Endodermal cell (in vitro differentiated cells): ENCODE measurements around the gene ASPSCR1. TPM values are rescaled to one million over a fixed set of nuclear protein-coding genes. Genes with fewer than 3 reads are reported as not detected.

Experiments used
- DNase-seq: peaks from one replicate; pipeline ENCODE4 v3.0.0-alpha.2; 2017
- H3K27ac ChIP-seq: 2 replicates; pipeline ENCODE4 v1.5.1; 2013; ENCODE audit warnings: mild to moderate bottlenecking, low read depth, low read length, moderate library complexity
- H3K27me3 ChIP-seq: 2 replicates; pipeline ENCODE4 v1.6.1; 2013; ENCODE audit warnings: mild to moderate bottlenecking, low read length, moderate library complexity; ENCODE audit not compliant: insufficient read depth, control insufficient read depth, poor library complexity, severe bottlenecking
- H3K36me3 ChIP-seq: 2 replicates; pipeline ENCODE4 v1.7.0; 2013; ENCODE audit warnings: mild to moderate bottlenecking, low read length, moderate library complexity; ENCODE audit not compliant: control insufficient read depth, insufficient read depth
- H3K4me1 ChIP-seq: one replicate; pipeline ENCODE4 v1.7.0; 2013; ENCODE audit warnings: low read length; ENCODE audit not compliant: control insufficient read depth, insufficient read depth
- H3K4me3 ChIP-seq: 2 replicates; pipeline ENCODE4 v1.5.1; 2013; ENCODE audit warnings: mild to moderate bottlenecking, low read length, moderate library complexity
- H3K9ac ChIP-seq: 2 replicates; pipeline ENCODE4 v1.6.1; 2013; ENCODE audit warnings: mild to moderate bottlenecking, low read length, moderate library complexity; ENCODE audit not compliant: poor library complexity, severe bottlenecking; ENCODE audit errors: extremely low read depth
- H3K9me3 ChIP-seq: 2 replicates; pipeline ENCODE4 v1.6.1; 2013; ENCODE audit warnings: mild to moderate bottlenecking, low read length, moderate library complexity; ENCODE audit not compliant: control insufficient read depth
- H3K27ac Mint-ChIP-seq: 2 replicates; pipeline ENCODE4 v1.8.0; 2020; ENCODE audit warnings: mixed read lengths
- H3K27me3 Mint-ChIP-seq: 2 replicates; pipeline ENCODE4 v1.8.0; 2021; ENCODE audit warnings: mild to moderate bottlenecking, mixed read lengths; ENCODE audit not compliant: insufficient read depth
- H3K36me3 Mint-ChIP-seq: 2 replicates; pipeline ENCODE4 v1.8.0; 2020; ENCODE audit warnings: low read depth, mixed read lengths
- H3K4me1 Mint-ChIP-seq: 2 replicates; pipeline ENCODE4 v1.8.0; 2020; ENCODE audit warnings: mixed read lengths
- H3K4me3 Mint-ChIP-seq: 2 replicates; pipeline ENCODE4 v1.8.0; 2020; ENCODE audit warnings: mild to moderate bottlenecking, moderate library complexity, mixed read lengths
- H3K9me3 Mint-ChIP-seq: 2 replicates; pipeline ENCODE4 v1.8.0; 2020; ENCODE audit warnings: mild to moderate bottlenecking, mixed read lengths
- WGBS, 2 experiments: methylation state at CpG; one replicate each; pipeline versions ENCODE4 v1.1.5 to v1.1.7; 2013; ENCODE audit warnings: missing lambda C conversion rate in 2 of 2, mixed read lengths in 1 of 2; ENCODE audit not compliant: insufficient coverage in 1 of 2, insufficient read length in 1 of 2; 5-methylcytosine and 5-hydroxymethylcytosine counted together
- total RNA-seq, 2 donors: library from RNA; stranded (reverse); fragmentation: NEBNext Ultra II Directional in 1 of 2; extraction: Animal tissue kit (Norgen Biotek cat#: 25700) in 1 of 2; gene quantifications; 2 replicates in 1 of 2; 3 replicates in 1 of 2; pipeline ENCODE4 v1.2.1, GENCODE V29; 2021
- TF ChIP-seq, protein P1 (sequence below): fragments of 200-600 bp; sonication (generic); conservative IDR thresholded peaks from 2 replicates; pipeline ENCODE4 v1.5.0; 2021; ENCODE audit warnings: antibody characterized with exemption, mild to moderate bottlenecking

ASPSCR1 gene
- total RNA-seq, 2 donors from 2014 or later: 50.8 to 65.4 TPM

DNA sequence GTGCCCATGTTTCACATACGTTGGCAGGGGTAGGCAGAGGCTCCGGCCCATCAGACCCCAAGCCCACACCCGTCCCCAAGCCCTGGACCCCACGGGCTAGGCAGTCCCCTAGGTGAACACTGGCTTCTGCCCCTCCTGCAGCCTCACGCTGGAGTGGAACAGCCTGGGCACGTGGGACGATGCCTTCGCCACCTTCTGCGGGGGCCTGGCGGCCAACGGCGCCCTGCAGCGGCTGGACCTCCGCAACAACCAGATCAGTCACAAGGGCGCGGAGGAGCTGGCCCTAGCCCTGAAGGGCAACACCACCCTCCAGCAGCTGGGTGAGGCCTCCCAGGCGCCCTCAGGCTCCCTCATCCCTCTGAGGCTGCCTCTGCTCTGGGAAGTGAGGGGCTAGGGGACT, 47.4 kb downstream of the ASPSCR1 start:
- Histone ChIP-seq H3K27ac (no peak overlapping the region), H3K4me3 (no peak overlapping the region), H3K9me3 (no peaks in the 10 kb centered on the region), H3K36me3 (no peaks in the 10 kb centered on the region), H3K9ac (no peak overlapping the region), H3K4me1 (peaks cover 4% of the 10 kb centered on the region), H3K27me3 (no peaks in the 10 kb centered on the region)
- Mint-ChIP-seq H3K27ac (no peak overlapping the region), H3K4me3 (peak overlapping the region; percentile 76), H3K4me1 (peaks cover 10% of the 10 kb centered on the region), H3K27me3 (no peaks in the 10 kb centered on the region), H3K9me3 (no peaks in the 10 kb centered on the region), H3K36me3 (peaks cover 12% of the 10 kb centered on the region)
- TF ChIP-seq, protein P1, sequence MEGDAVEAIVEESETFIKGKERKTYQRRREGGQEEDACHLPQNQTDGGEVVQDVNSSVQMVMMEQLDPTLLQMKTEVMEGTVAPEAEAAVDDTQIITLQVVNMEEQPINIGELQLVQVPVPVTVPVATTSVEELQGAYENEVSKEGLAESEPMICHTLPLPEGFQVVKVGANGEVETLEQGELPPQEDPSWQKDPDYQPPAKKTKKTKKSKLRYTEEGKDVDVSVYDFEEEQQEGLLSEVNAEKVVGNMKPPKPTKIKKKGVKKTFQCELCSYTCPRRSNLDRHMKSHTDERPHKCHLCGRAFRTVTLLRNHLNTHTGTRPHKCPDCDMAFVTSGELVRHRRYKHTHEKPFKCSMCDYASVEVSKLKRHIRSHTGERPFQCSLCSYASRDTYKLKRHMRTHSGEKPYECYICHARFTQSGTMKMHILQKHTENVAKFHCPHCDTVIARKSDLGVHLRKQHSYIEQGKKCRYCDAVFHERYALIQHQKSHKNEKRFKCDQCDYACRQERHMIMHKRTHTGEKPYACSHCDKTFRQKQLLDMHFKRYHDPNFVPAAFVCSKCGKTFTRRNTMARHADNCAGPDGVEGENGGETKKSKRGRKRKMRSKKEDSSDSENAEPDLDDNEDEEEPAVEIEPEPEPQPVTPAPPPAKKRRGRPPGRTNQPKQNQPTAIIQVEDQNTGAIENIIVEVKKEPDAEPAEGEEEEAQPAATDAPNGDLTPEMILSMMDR: no peak
- WGBS, 2 experiments: 95 to 98% methylated on average over 15 to 17 of the region's 17 CpGs
- no peak for DNase-seq

DNA sequence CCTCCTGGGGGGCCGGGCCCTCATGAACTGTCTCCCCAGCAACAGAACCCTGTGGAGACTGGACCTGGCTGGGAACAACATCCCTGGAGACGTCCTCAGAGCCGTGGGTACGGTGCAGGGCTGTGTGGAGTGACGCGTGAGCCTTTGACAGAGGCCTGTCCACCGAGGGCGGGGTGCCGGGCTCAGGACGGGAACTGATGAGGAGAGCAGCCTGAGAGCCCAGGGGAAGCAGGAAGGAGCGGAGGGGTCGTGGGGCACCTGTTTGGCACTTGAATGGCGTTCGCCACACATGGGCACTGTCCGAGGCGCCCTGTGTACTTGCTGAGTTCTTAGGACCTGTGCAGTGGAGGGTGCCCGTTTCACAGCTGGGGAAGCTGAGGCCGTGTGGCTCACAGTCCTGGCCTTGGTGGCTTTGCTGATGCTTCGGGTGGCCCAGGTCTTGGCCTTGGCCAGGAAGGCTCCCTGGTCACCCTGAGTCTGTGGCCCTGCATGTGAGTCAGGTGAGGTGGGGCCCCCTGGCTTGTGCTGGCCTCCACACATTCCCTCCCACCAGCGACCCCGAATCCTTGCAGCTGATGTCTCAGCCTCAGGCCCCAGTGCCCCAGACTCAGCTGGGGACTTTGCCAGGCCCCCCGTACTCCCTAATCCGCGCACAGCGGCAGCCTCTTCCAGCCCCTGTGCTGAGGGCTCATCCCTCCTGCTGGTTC, 48.1 kb downstream of the ASPSCR1 start:
- peaks cover 10% of the 10 kb centered on the region for H3K4me1 Mint-ChIP-seq
- no peak overlapping the region for H3K4me3 Mint-ChIP-seq
- H3K4me3 ChIP-seq: no peak overlapping the region
- TF ChIP-seq, protein P1: no peak
- no peak for DNase-seq
- H3K9ac ChIP-seq: no peak overlapping the region
- peaks cover 4% of the 10 kb centered on the region for H3K4me1 ChIP-seq
- H3K27ac ChIP-seq: no peak overlapping the region
- no peaks in the 10 kb centered on the region for H3K27me3 Mint-ChIP-seq
- no peaks in the 10 kb centered on the region for H3K9me3 ChIP-seq
- no peaks in the 10 kb centered on the region for H3K36me3 ChIP-seq
- H3K27me3 ChIP-seq: no peaks in the 10 kb centered on the region
- WGBS, 2 experiments: 93 to 94% methylated on average over 15 to 25 of the region's 25 CpGs
- no peak overlapping the region for H3K27ac Mint-ChIP-seq
- no peaks in the 10 kb centered on the region for H3K9me3 Mint-ChIP-seq
- H3K36me3 Mint-ChIP-seq: peaks cover 12% of the 10 kb centered on the region

DNA sequence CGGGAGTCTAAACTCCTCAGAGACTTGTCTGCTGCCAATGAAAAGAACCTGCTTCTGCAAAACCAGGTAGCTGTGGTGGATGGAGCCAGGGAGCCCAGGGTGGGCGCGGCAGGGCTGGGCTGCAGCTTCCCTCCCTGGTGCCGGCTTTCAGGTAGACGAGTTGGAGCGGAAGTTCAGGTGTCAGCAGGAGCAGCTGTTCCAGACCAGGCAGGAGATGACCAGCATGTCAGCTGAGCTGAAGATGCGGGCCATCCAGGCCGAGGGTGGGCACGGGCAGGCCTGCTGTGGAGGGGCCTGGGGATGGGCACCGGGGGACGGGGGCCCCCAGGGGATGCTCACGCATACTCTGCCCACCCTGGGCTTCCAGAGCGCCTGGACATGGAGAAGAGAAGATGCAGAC, 50.8 kb downstream of the ASPSCR1 start:
- Histone ChIP-seq H3K27ac (no peak overlapping the region), H3K36me3 (no peaks in the 10 kb centered on the region), H3K27me3 (no peaks in the 10 kb centered on the region), H3K9ac (no peak overlapping the region), H3K4me3 (no peak overlapping the region), H3K4me1 (peaks cover 4% of the 10 kb centered on the region), H3K9me3 (no peaks in the 10 kb centered on the region)
- TF ChIP-seq, protein P1: no peak
- DNase-seq: no peak
- peaks cover 6% of the 10 kb centered on the region for H3K4me1 Mint-ChIP-seq
- H3K27ac Mint-ChIP-seq: no peak overlapping the region
- WGBS, 2 experiments: 93 to 98% methylated on average over 7 to 13 of the region's 13 CpGs
- no peaks in the 10 kb centered on the region for H3K9me3 Mint-ChIP-seq
- H3K36me3 Mint-ChIP-seq: peaks cover 15% of the 10 kb centered on the region
- H3K27me3 Mint-ChIP-seq: no peaks in the 10 kb centered on the region
- no peak overlapping the region for H3K4me3 Mint-ChIP-seq
